OCI-LY3 (cell line): ENCODE data around the gene ABCD1.

Source experiments
- H2AFZ ChIP-seq: fragments of 200-600, 300-600 bp; shearing (Covaris generic); 2 replicates; pipeline ENCODE4 v1.6.0; 2014; ENCODE audit warnings: antibody characterized with exemption, low read depth, low read length
- H3K27ac ChIP-seq: fragments of 200-600, 300-600 bp; sonication (generic); 2 replicates; pipeline ENCODE4 v1.5.1; 2014; ENCODE audit warnings: mild to moderate bottlenecking, low read length, moderate library complexity, mixed read lengths
- H3K27me3 ChIP-seq: fragments of 200-600, 300-600 bp; sonication (generic); 2 replicates; pipeline ENCODE4 v1.6.1; 2014; ENCODE audit warnings: low read depth, low read length, mixed read lengths
- H3K36me3 ChIP-seq: fragments of 200-600, 300-600 bp; sonication (generic); replicated peaks from 2 replicates; pipeline ENCODE3; 2014; ENCODE audit warnings: low read depth, low read length, mixed read lengths
- H3K4me1 ChIP-seq: fragments of 300-600, 200-600 bp; sonication (generic); 2 replicates; pipeline ENCODE4 v1.6.1; 2014; ENCODE audit warnings: low read length, mixed read lengths
- H3K4me2 ChIP-seq: fragments of 200-600, 300-600 bp; sonication (generic); 2 replicates; pipeline ENCODE4 v1.6.1; 2014; ENCODE audit warnings: low read length, mixed read lengths
- H3K4me3 ChIP-seq: fragments of 300-600, 200-600 bp; sonication (generic); 2 replicates; pipeline ENCODE4 v1.5.1; 2014; ENCODE audit warnings: antibody characterized with exemption, mild to moderate bottlenecking, low read length, moderate library complexity
- H3K79me2 ChIP-seq: fragments of 300-600, 200-600 bp; shearing (Covaris generic); 2 replicates; pipeline ENCODE4 v1.6.1; 2014; ENCODE audit warnings: mild to moderate bottlenecking, low read length, mixed read lengths
- H3K9ac ChIP-seq: fragments of 300-600, 200-600 bp; shearing (Covaris generic); 2 replicates; pipeline ENCODE4 v1.6.0; 2014; ENCODE audit warnings: mild to moderate bottlenecking, low read length, moderate library complexity
- H3K9me3 ChIP-seq: fragments of 200-600, 300-600 bp; shearing (Covaris generic); 2 replicates; pipeline ENCODE4 v1.6.1; 2014; ENCODE audit warnings: low read length, mixed read lengths; ENCODE audit not compliant: insufficient read depth
- H4K20me1 ChIP-seq: fragments of 200-600, 300-600 bp; sonication (generic); 2 replicates; pipeline ENCODE4 v1.6.1; 2016; ENCODE audit warnings: low read length, mixed read lengths; ENCODE audit not compliant: insufficient read depth
- EZH2phosphoT487 ChIP-seq: fragments of 200-600 bp; shearing (Covaris generic); IDR thresholded peaks from 2 replicates; pipeline ENCODE4 v1.6.1; 2018; ENCODE audit warnings: antibody characterized with exemption, mixed run types, low read depth
- TF ChIP-seq, protein P1 (sequence below): fragments of 200-600, 300-600 bp; sonication (generic); IDR thresholded peaks from 2 replicates; pipeline ENCODE4 v1.5.1; 2014; ENCODE audit warnings: antibody characterized with exemption, low read length, low read depth

ABCD1 gene

DNA sequence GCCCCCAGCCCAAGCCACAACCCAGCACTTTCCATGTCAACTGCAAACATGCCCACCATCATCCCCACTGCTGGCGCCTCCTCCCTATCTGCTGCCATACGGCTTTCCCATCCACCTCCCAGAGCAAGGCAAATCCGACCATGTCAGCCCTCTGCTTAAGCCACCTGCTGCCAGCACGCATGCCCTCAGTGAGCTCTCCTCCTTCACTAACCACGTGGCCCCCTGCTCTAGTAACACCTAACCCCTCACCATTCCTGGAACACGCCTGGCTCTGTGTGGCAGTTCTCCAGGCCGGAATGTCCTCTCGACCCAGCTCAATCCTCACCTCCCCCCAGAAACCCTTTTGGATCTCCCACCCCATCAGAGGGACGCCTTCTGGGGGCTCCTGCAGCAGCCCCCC lies 17.9 kb upstream of the ABCD1 start:
- no peaks in the 10 kb centered on the region for H4K20me1 ChIP-seq
- H3K4me1 ChIP-seq = no peaks in the 10 kb centered on the region
- no peaks in the 10 kb centered on the region for H3K79me2 ChIP-seq
- no peak overlapping the region for H3K27ac ChIP-seq
- H3K9me3 ChIP-seq = no peaks in the 10 kb centered on the region
- no peak overlapping the region for H3K9ac ChIP-seq
- H3K36me3 ChIP-seq = no peaks in the 10 kb centered on the region
- H2AFZ ChIP-seq = no peak overlapping the region
- H3K4me3 ChIP-seq = no peak overlapping the region
- H3K27me3 ChIP-seq = no peaks in the 10 kb centered on the region
- H3K4me2 ChIP-seq = no peak overlapping the region
- TF ChIP-seq EZH2phosphoT487 = no peak
- TF ChIP-seq, protein P1, sequence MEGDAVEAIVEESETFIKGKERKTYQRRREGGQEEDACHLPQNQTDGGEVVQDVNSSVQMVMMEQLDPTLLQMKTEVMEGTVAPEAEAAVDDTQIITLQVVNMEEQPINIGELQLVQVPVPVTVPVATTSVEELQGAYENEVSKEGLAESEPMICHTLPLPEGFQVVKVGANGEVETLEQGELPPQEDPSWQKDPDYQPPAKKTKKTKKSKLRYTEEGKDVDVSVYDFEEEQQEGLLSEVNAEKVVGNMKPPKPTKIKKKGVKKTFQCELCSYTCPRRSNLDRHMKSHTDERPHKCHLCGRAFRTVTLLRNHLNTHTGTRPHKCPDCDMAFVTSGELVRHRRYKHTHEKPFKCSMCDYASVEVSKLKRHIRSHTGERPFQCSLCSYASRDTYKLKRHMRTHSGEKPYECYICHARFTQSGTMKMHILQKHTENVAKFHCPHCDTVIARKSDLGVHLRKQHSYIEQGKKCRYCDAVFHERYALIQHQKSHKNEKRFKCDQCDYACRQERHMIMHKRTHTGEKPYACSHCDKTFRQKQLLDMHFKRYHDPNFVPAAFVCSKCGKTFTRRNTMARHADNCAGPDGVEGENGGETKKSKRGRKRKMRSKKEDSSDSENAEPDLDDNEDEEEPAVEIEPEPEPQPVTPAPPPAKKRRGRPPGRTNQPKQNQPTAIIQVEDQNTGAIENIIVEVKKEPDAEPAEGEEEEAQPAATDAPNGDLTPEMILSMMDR = no peak

DNA sequence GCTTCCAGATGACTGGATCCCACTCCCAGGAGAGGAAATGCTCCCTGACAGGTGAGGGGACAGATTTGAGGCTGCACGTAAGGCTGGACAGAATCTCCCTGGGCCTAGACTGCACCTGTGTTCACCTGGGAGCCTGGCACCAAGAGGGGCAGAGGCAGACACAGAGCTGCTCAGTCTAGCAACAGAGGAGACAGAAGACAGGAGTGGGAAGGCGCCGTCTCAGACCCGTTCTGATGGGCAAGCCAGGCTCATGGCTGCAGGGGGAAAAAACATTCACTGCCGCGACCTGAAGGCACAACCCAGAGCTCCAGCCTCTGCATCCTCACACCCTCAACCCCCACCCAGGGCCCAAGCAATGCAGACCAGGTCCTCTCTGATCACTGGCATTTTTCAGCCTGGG lies 17.2 kb upstream of the ABCD1 start:
- Histone ChIP-seq H3K4me2 (no peak overlapping the region), H3K36me3 (no peaks in the 10 kb centered on the region)
- TF ChIP-seq, protein P1 = no peak
- no peak for TF ChIP-seq EZH2phosphoT487

DNA sequence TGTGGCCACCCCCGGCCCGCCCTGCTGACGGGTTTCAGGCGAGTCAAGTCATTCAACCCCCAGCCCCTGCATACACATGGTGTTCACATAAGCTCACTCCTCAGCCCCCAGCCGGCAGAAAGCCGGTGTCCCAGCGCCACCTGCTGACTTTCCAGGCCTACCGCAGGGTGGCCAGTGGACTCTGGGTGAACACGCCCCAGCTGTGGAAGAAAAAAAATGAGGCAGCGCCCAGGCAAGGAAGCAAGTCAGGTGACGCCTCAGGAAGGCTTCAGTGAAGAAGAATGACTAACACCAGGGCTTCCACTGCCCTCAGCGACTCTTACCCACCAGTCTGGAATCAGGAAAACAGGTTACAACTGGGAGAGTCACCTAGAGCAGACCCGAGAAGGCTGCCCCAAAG lies 16.2 kb upstream of the ABCD1 start:
- H3K9me3 ChIP-seq = no peaks in the 10 kb centered on the region
- H3K9ac ChIP-seq = no peak overlapping the region
- H3K4me1 ChIP-seq = no peaks in the 10 kb centered on the region
- H3K27ac ChIP-seq = no peak overlapping the region
- H3K36me3 ChIP-seq = no peaks in the 10 kb centered on the region
- H3K4me2 ChIP-seq = no peak overlapping the region
- H3K4me3 ChIP-seq = no peak overlapping the region
- TF ChIP-seq EZH2phosphoT487 = no peak
- TF ChIP-seq, protein P1 = peak; percentile 46
- H2AFZ ChIP-seq = no peak overlapping the region
- no peaks in the 10 kb centered on the region for H4K20me1 ChIP-seq
- H3K79me2 ChIP-seq = no peaks in the 10 kb centered on the region
- H3K27me3 ChIP-seq = no peaks in the 10 kb centered on the region

More for the DNA sequence above, 17.2 kb upstream of the ABCD1 start:
- Histone ChIP-seq H3K9me3 (no peaks in the 10 kb centered on the region), H3K79me2 (no peaks in the 10 kb centered on the region), H3K4me1 (no peaks in the 10 kb centered on the region), H3K4me3 (no peak overlapping the region), H3K27ac (no peak overlapping the region), H4K20me1 (no peaks in the 10 kb centered on the region), H3K27me3 (no peaks in the 10 kb centered on the region), H2AFZ (no peak overlapping the region), H3K9ac (no peak overlapping the region)

DNA sequence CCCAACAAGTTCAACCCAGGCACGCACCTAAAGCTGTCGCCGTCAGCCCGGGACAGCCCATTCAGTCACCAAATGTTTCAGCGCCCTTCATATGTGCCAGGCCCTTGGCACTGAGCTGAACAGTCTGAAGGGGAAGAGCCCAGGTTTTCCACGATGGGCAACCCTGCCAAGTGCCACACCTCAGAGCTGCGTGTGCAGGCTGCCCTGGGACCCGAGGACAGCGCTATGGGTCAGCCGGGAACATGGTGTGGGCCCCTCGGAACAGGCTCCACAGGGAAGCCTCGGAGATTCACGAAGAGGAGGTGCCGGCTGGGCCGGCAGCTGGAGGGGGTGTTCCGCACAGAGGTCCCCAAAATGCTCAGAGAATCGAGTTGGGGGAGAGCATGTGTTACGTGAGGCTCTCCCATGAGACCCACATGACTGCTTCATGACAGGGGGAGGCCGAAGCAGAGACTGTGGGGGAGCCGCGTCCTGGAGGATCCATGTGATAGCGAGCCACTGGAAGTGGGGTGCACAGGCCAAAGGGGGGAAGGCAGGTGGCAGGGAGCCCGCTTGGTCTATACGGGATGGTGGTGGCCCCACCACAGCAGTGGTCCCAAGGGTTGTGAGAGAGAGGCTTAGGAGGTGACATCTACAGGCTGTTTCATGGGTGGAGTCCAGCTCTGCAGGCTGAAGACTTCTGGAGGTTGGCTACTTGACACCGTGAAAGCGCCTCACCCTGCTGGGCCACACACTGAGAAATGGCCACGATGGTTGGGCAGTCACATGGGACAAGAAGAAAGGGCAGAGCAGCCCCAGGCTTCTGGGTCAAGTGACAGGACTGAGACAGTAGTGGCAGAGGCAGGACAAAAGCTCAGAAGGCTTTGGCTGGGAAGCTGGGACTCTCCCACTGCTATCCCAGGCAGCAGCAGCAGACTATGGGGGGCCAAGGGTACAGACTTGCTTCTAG lies 14.7 kb upstream of the ABCD1 start:
- H3K4me2 ChIP-seq = no peak overlapping the region
- H3K9ac ChIP-seq = no peak overlapping the region
- H3K79me2 ChIP-seq = no peaks in the 10 kb centered on the region
- TF ChIP-seq, protein P1 = no peak
- TF ChIP-seq EZH2phosphoT487 = no peak
- no peaks in the 10 kb centered on the region for H3K9me3 ChIP-seq
- peaks cover 8% of the 10 kb centered on the region for H3K36me3 ChIP-seq
- H3K27ac ChIP-seq = no peak overlapping the region
- H4K20me1 ChIP-seq = no peaks in the 10 kb centered on the region
- no peaks in the 10 kb centered on the region for H3K4me1 ChIP-seq
- H3K4me3 ChIP-seq = no peak overlapping the region
- H3K27me3 ChIP-seq = no peaks in the 10 kb centered on the region
- H2AFZ ChIP-seq = no peak overlapping the region
